Measurements from ENCODE around the gene PCLAF. TPM values are rescaled to one million over a fixed set of nuclear protein-coding genes. Genes with fewer than 3 reads are reported as not detected.
"Not testable (repeated sequence)": the region's sequence is repeated elsewhere in the genome, so short reads cannot be mapped to it uniquely, and the experiment has no call there.

Gene PCLAF, protein sequence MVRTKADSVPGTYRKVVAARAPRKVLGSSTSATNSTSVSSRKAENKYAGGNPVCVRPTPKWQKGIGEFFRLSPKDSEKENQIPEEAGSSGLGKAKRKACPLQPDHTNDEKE
- 150 and 153 TPM in 2 replicates for polyA plus RNA-seq (2014; cell fraction: cytosol; rRNA removed)
- 90.9 and 130 TPM in 2 replicates for polyA plus RNA-seq (2014; cell fraction: nucleus; rRNA removed)

DNA sequence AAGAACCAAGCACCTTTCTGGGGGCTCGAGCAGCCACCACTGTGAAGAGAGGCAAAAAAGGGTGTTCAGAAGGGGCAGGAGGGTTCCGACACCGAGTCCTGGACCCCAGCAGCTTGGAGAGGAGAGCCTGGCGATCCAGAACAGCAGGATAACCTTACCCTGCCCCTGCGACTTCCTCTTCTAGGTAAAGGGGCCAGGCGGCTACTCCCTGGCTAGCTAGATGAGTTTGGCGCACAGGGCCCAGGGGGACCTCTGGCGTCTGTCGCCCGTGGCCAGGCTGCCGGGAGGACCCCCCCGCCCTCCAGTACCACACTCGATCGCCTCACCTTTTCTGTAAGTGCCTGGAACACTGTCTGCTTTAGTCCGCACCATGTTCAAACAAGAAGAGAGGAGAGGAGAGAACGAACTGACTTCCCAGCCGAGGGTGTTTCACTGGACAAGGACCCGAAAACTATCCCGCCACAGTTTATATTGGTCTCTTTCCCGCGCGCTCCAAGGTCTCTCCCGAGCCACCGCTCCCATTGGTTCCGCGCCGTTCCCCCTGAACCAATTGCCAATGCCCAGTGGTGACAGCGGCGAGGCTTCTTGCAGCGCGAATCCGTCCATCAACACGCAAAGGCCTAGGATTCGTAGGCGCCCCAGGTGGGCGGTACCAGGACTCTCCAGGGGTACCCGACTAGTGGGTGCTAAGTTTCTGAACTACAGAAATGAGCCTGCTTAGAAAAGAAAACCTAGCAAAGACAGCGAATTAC, at the start of gene PCLAF:
Gene PCLAF (minus strand): TSS at position 442 of the 752 bp plus-strand sequence. CDS start 70 bp downstream, at position 372.
- DNase-seq (ENCODE audit: low spot score): peak; percentile 98

GRCh38 chr15:64430000-64430735, 48.9 kb upstream of the PCLAF start:
- DNase-seq (ENCODE audit: low spot score): no peak

- no peak for DNase-seq (ENCODE audit: low spot score)
Measured at GRCh38 chr15:64429448-64429847, 48.2 kb upstream of the PCLAF start.

GRCh38 chr15:64426845-64427465, 45.7 kb upstream of the PCLAF start:
- no peak for DNase-seq (ENCODE audit: low spot score)

GRCh38 chr15:64425221-64425620, 44.0 kb upstream of the PCLAF start:
- DNase-seq (ENCODE audit: low spot score): no peak

GRCh38 chr15:64423970-64424369, 42.7 kb upstream of the PCLAF start:
- DNase-seq (ENCODE audit: low spot score): no peak

- no peak for DNase-seq (ENCODE audit: low spot score)
Measured at GRCh38 chr15:64422697-64423096, 41.5 kb upstream of the PCLAF start.

- no peak for DNase-seq (ENCODE audit: low spot score)
Measured at GRCh38 chr15:64412216-64412615, 31.0 kb upstream of the PCLAF start.

- no peak for DNase-seq (ENCODE audit: low spot score)
Measured at GRCh38 chr15:64400583-64400982, 19.3 kb upstream of the PCLAF start.

DNA sequence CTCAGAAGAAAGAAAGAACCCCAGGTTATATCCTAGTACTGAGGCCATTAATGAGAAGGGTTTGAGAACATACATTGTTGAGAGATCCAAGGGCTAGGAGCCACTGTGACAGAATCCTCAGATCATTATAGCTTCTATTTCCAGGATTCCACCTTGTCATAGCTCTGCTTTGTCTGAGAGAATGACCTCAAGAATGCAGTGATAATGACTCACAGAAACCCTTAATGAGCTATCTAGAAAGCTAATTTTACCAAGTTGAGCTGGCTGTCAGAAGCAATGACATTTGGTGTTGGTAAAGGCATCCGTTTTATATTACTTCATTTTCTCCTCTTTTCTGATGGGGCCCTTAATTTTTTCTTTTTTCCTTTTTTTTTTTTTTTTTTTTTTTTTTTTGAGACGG, 17.3 kb upstream of the PCLAF start:
- DNase-seq (ENCODE audit: low spot score): no peak

- no peak for DNase-seq (ENCODE audit: low spot score)
Measured at GRCh38 chr15:64396789-64397188, 15.5 kb upstream of the PCLAF start.

DNA sequence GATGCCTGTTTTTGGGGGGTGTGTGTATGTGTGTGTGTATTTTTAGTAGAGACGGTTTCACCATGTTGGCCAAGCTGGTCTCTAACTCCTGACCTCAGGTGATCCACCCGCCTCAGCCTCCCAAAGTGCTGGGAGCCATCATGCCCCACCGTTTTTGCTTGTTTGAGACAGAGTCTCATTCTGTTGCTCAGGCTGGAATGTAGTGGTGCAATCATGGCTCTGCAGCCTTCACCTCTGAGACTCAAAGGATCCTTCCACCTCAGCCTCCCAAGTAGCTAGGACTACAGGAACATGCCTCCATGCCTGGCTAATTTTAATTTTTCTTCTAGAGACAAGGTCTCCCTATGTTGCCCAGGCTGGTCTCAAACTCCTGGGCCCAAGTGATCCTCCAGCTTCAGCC, 11.2 kb upstream of the PCLAF start:
- DNase-seq (ENCODE audit: low spot score): not testable (repeated sequence)

DNA sequence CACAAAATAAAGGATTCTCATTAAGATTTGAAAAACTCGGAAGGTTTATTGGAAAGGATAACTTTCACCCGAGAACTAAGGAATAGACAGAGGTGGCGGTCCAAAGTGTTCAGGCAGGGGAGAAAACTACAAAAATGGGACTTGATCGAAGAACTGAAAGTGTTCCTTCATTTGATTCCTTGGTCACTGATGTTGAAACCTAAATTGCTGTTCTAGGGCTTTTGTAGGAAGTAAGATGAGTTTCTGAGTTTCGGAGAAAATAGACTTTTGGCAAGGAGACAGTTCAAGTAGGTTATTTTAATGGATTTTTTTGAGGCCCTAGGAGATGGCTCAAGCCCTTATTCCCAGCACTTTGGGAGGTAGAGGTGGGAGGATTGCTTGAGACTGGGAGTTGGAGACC, 7.8 kb upstream of the PCLAF start:
- no peak for DNase-seq (ENCODE audit: low spot score)

DNA sequence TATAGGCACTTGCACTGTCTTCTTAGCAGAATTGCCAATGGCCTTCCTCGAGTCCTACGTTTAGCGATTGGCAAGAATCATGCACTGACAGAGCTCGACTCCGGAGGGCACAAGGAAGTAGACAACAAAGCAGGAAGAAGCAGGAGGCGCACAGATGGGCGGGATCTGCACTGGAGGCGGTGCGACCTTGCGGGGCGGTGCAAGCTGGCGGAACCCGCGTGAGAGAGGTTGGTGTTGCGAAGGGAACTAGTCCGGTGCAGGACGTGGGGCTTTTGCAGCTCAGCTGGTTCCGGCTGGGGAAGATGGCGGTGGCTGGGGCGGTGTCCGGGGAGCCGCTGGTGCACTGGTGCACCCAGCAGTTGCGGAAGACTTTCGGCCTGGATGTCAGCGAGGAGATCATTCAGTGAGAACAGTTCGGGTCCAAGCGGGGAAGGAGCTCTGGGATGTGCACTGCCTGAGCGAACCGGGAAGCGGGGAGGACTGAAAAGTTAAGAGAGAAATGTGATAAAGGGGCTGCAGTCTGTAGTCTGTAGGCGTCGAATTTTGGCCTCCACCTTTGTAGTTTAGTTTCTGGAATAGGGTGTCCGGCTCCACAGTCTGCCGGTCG, 6.4 kb upstream of the PCLAF start, which contains the start of gene TRIP4:
Gene TRIP4 (plus strand): TSS at position 275 of the 607 bp plus-strand sequence. CDS start 28 bp downstream, at position 303.
- DNase-seq (ENCODE audit: low spot score): peak; percentile 98

DNA sequence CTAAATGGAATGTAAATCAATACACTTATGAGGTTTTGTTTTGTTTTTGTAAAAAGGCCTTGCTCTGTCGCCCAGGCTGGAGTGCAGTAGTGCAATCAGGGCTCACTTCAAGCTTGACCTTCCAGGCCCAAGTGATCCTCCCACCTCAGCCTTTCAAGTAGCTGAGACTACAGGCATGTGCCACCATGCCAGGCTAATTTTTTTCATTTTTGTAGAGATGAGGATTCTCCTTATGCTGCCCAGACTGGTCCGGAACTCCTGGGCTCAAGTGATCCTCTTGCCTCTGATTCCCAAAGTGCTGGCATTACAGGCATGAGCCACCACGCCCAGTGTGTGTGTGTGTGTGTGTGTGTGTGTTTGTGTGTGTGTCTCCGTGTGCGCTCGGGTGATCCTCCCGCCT, 5.0 kb upstream of the PCLAF start:
- no peak for DNase-seq (ENCODE audit: low spot score)

DNA sequence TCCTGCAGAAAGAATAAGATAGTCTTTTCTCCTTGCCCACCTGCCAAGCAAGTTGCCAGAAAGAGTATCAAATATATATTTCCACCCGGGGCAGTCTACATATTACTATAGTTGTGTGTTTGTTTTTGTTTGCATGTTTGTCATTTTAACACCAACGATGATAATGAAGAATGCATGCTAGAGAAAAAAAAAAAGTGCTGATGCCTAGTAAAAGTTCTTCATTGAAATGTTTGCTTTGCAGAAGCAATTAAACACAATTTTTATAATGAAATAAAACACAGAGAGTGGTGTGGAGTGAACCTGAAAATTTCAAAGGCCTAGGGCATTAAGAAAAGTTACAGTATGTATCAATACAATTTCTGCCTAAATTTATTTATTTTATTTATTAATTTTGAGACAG, 2.5 kb upstream of the PCLAF start:
- no peak for DNase-seq (ENCODE audit: low spot score)

GRCh38 chr15:64380130-64380870, 941 bp downstream of the PCLAF start:
- not testable (repeated sequence) for DNase-seq (ENCODE audit: low spot score)

GRCh38 chr15:64379216-64379960, 1.9 kb downstream of the PCLAF start:
- peak; percentile 22 for DNase-seq (ENCODE audit: low spot score)

DNA sequence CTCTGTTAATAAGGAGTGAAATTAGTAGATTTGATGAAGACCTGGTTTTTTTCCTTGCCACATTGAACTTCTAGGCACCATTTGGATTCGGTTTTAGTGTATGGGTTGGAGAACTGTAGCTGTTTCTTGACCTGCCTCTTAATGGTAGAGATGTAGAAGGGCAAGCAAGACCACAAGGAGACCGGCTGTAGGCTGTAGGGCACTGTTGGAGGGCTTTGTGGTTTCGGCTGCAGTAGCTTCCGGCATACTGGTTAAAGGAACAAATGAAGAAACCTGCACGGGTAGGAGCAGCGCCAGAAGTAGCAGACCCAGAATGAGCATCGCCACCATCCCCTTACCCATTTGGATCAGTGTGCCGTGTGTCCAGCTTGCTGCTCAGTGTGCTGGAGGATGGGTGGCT, 7.9 kb downstream of the PCLAF start:
- DNase-seq (ENCODE audit: low spot score): no peak

DNA sequence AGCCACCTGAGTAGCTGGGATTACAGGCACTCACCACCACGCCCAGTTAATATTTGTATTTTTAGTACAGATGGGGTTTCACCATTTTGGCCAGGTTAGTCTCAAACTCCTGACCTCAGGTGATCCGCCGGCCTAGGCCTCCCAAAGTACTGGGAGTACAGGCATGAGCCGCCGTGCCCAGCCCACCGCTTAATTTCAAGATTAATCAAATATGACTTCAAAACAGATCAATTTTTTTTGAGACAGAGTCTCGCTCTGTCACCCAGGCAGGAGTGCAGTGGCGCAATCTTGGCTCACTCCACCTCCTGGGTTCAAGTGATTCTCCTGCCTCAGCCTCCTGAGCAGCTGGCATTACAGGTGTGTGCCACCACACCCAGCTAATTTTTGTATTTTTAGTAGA, 9.9 kb downstream of the PCLAF start:
- DNase-seq (ENCODE audit: low spot score): not testable (repeated sequence)
